ENCODE results near the gene PIWIL4. TPM values are rescaled to one million over a fixed set of nuclear protein-coding genes. Genes with fewer than 3 reads are reported as not detected.
A peak's percentile ranks its signal among the peaks of the same experiment; 100 is the strongest.
"Not testable (repeated sequence)": the region's sequence is repeated elsewhere in the genome, so short reads cannot be mapped to it uniquely, and the experiment has no call there.

PIWIL4 gene
- total and polyA plus RNA-seq, 10 donors: 3.5 to 10.3 (median 5.0) TPM

GRCh38 chr11:94639901-94640721 is 72.9 kb downstream of the PIWIL4 start:
- H3K36me3 ChIP-seq: no peaks in the 10 kb centered on the region
- TF ChIP-seq POLR2AphosphoS5 (IDR thresholded peaks at IDR 0.05) (no peak), POLR2A (IDR thresholded peaks at IDR 0.05) (no peak), CTCF (IDR thresholded peaks at IDR 0.05 in 8 of 11, conservative IDR thresholded peaks at IDR 0.05 in 3 of 11) (no peak)
- H3K9me3 ChIP-seq: no peaks in the 10 kb centered on the region
- peak overlapping the region in 1 of 8 donors; percentile 77 for H3K27ac ChIP-seq
- WGBS, 5 donors: 81 to 90% (median 86%) methylated on average over 13 of the region's 13 CpGs
- no peak for DNase-seq
- H3K4me1 ChIP-seq: peaks cover 5 to 26% (median 15%) of the 10 kb centered on the region in 6 donors
- no peak overlapping the region for H3K4me3 ChIP-seq
- H3K27me3 ChIP-seq (replicated peaks in 1 of 7): no peaks in the 10 kb centered on the region
- intact Hi-C loops (cut with DNase I; ENCODE audit: low total_unique reads): no loop called here

GRCh38 chr11:94641167-94641761 is 74.1 kb downstream of the PIWIL4 start:
- no peak for TF ChIP-seq POLR2A (IDR thresholded peaks at IDR 0.05)
- no peak for TF ChIP-seq CTCF (IDR thresholded peaks at IDR 0.05 in 8 of 11, conservative IDR thresholded peaks at IDR 0.05 in 3 of 11)
- no peak for TF ChIP-seq POLR2AphosphoS5 (IDR thresholded peaks at IDR 0.05)
- no peaks in the 10 kb centered on the region for H3K9me3 ChIP-seq

GRCh38 chr11:94643186-94643585 is 76.0 kb downstream of the PIWIL4 start:
- H3K27ac ChIP-seq; H3K9me3 ChIP-seq; intact Hi-C loops (cut with DNase I; ENCODE audit: low total_unique reads); DNase-seq; H3K36me3 ChIP-seq; H3K4me3 ChIP-seq; H3K27me3 ChIP-seq (replicated peaks in 1 of 7): not testable (repeated sequence)
- WGBS, 5 donors: 87 to 93% (median 88%) methylated on average over 6 to 8 of the region's 8 CpGs
- peaks cover 5 to 19% (median 12%) of the 10 kb centered on the region in 6 donors for H3K4me1 ChIP-seq

More at GRCh38 chr11:94641167-94641761, 74.1 kb downstream of the PIWIL4 start:
- intact Hi-C loops (cut with DNase I; ENCODE audit: low total_unique reads): no loop called here
- H3K4me1 ChIP-seq: peaks cover 5 to 26% (median 15%) of the 10 kb centered on the region in 6 donors
- no peak for DNase-seq
- WGBS, 5 donors: 61 to 76% (median 65%) methylated on average over 8 of the region's 8 CpGs
- no peak overlapping the region for H3K4me3 ChIP-seq
- no peaks in the 10 kb centered on the region for H3K27me3 ChIP-seq (replicated peaks in 1 of 7)
- no peaks in the 10 kb centered on the region for H3K36me3 ChIP-seq
- no peak overlapping the region for H3K27ac ChIP-seq

GRCh38 chr11:94647926-94648325 is 80.8 kb downstream of the PIWIL4 start:
- DNase-seq: no peak
- Histone ChIP-seq H3K27ac (peak overlapping the region in 1 of 8 donors; percentile 15), H3K9me3 (no peaks in the 10 kb centered on the region), H3K36me3 (no peaks in the 10 kb centered on the region), H3K4me3 (no peak overlapping the region), H3K4me1 (peaks cover 0 to 18% (median 2%) of the 10 kb centered on the region in 6 donors), H3K27me3 (replicated peaks in 1 of 7) (no peaks in the 10 kb centered on the region)
- no peak for TF ChIP-seq POLR2A (IDR thresholded peaks at IDR 0.05)
- TF ChIP-seq POLR2AphosphoS5 (IDR thresholded peaks at IDR 0.05): no peak
- no peak for TF ChIP-seq CTCF (IDR thresholded peaks at IDR 0.05 in 8 of 11, conservative IDR thresholded peaks at IDR 0.05 in 3 of 11)
- 62 to 84% (median 70%) methylated on average over 3 of the region's 3 CpGs for WGBS, 5 donors
- intact Hi-C loops (cut with DNase I; ENCODE audit: low total_unique reads): no loop called here

All from spleen (tissue), 11 donors.